GM12878 (cell line): ENCODE data around the gene RNU11. TPM values are rescaled to one million over a fixed set of nuclear protein-coding genes. Genes with fewer than 3 reads are reported as not detected.

Experiments used
- ASH2L ChIP-seq: fragments of 300-600, 200-600 bp; sonication (generic); IDR thresholded peaks from 2 replicates; pipeline ENCODE4 v1.6.1; 2017; ENCODE audit warnings: low read depth, mild to moderate bottlenecking, borderline replicate concordance
- ATF3 ChIP-seq: IDR thresholded peaks from 2 replicates; pipeline ENCODE4 v1.6.1; 2011; ENCODE audit warnings: low read depth, mild to moderate bottlenecking, low read length, moderate library complexity, borderline replicate concordance; ENCODE audit errors: extremely low read depth
- BHLHE40 ChIP-seq, 2 experiments: fragments of 450-650 bp in 1 of 2; IDR thresholded peaks; 2 replicates each; pipeline ENCODE4 v1.6.1; 2011 to 2017; ENCODE audit warnings: low read depth in 2 of 2, borderline replicate concordance in 1 of 2, improper control_type of control experiment in 1 of 2, low read length in 1 of 2, mild to moderate bottlenecking in 1 of 2
- CBFB ChIP-seq: IDR thresholded peaks from 2 replicates; pipeline ENCODE4 v1.6.1; 2016; ENCODE audit warnings: antibody characterized with exemption, low read depth
- CBX3 ChIP-seq: fragments of 200-600 bp; sonication (generic); IDR thresholded peaks from 2 replicates; pipeline ENCODE4 v1.6.1; 2016; ENCODE audit warnings: low read depth, borderline replicate concordance
- CREB1 ChIP-seq: IDR thresholded peaks from 2 replicates; pipeline ENCODE4 v1.6.1; 2012; ENCODE audit warnings: low read depth, mild to moderate bottlenecking, inconsistent platforms
- ELK1 ChIP-seq: IDR thresholded peaks from 2 replicates; pipeline ENCODE4 v1.6.1; 2012; ENCODE audit warnings: low read depth, low read length, improper control_type of control experiment
- ESRRA ChIP-seq: IDR thresholded peaks from 2 replicates; pipeline ENCODE4 v1.6.1; 2012; ENCODE audit warnings: mild to moderate bottlenecking, low read length, improper control_type of control experiment
- HDAC6 ChIP-seq: fragments of 200-600 bp; sonication (generic); IDR thresholded peaks from one replicate; pipeline ENCODE4 v1.8.0; 2017; ENCODE audit warnings: antibody characterized with exemption; ENCODE audit not compliant: unreplicated experiment
- IRF3 ChIP-seq: fragments of 450-650 bp; IDR thresholded peaks from 2 replicates; pipeline ENCODE4 v1.6.1; 2014; ENCODE audit warnings: mild to moderate bottlenecking
- LARP7 ChIP-seq: fragments of 450-650 bp; IDR thresholded peaks from 2 replicates; pipeline ENCODE4 v1.6.1; 2017; ENCODE audit warnings: mild to moderate bottlenecking
- MEF2B ChIP-seq: fragments of 450-650 bp; IDR thresholded peaks from 2 replicates; pipeline ENCODE4 v1.6.1; 2018; ENCODE audit warnings: mild to moderate bottlenecking, moderate library complexity; ENCODE audit not compliant: partially characterized antibody, poor library complexity, severe bottlenecking
- MLLT1 ChIP-seq: fragments of 450-650 bp; IDR thresholded peaks from 2 replicates; pipeline ENCODE4 v1.6.1; 2016; ENCODE audit warnings: mild to moderate bottlenecking
- MXI1 ChIP-seq: fragments of 150-350 bp; IDR thresholded peaks from 2 replicates; pipeline ENCODE4 v1.6.1; 2011; ENCODE audit warnings: low read depth, mild to moderate bottlenecking, inconsistent platforms, low read length, improper control_type of control experiment
- PAX5 ChIP-seq: IDR thresholded peaks from 2 replicates; pipeline ENCODE4 v1.6.1; 2011; ENCODE audit warnings: low read depth, low read length, borderline replicate concordance
- PBX3 ChIP-seq: IDR thresholded peaks from 2 replicates; pipeline ENCODE4 v1.6.1; 2011; ENCODE audit warnings: mild to moderate bottlenecking, low read depth, low read length, moderate library complexity; ENCODE audit not compliant: insufficient replicate concordance
- POLR2AphosphoS2 ChIP-seq: IDR thresholded peaks from 2 replicates; pipeline ENCODE4 v1.6.1; 2011; ENCODE audit warnings: low read depth, mild to moderate bottlenecking, low read length, improper control_type of control experiment, moderate library complexity
- SIN3A ChIP-seq: IDR thresholded peaks from 2 replicates; pipeline ENCODE4 v1.6.1; 2012; ENCODE audit warnings: low read depth, low read length, improper control_type of control experiment
- SMAD1 ChIP-seq: fragments of 450-650 bp; IDR thresholded peaks from 2 replicates; pipeline ENCODE4 v1.6.1; 2018; ENCODE audit warnings: mild to moderate bottlenecking, low read depth; ENCODE audit not compliant: partially characterized antibody
- SUZ12 ChIP-seq: fragments of 200-600 bp; sonication (generic); IDR thresholded peaks from one replicate; pipeline ENCODE4 v1.6.1; 2018; ENCODE audit warnings: antibody characterized with exemption, mild to moderate bottlenecking; ENCODE audit not compliant: unreplicated experiment
- TCF3 ChIP-seq: IDR thresholded peaks from 2 replicates; pipeline ENCODE4 v1.6.1; 2012; ENCODE audit warnings: low read depth, mild to moderate bottlenecking, low read length, borderline replicate concordance; ENCODE audit not compliant: insufficient read depth
- ZBTB33 ChIP-seq: fragments of 450-650 bp; IDR thresholded peaks from 2 replicates; pipeline ENCODE4 v1.6.1; 2017; ENCODE audit warnings: mild to moderate bottlenecking
- ZNF217 ChIP-seq: fragments of 450-650 bp; IDR thresholded peaks from 2 replicates; pipeline ENCODE4 v1.6.1; 2017; ENCODE audit warnings: antibody characterized with exemption, mild to moderate bottlenecking
- polyA plus RNA-seq, 11 experiments: library from polyadenylated mRNA; depleted of rRNA in 4 of 11; unstranded in 6 of 11; stranded (reverse) in 5 of 11; fragments of >200 nt; fragmentation: Nextera tagmentation in 4 of 11; fragmentation: Illumina TruSeq in 1 of 11; extraction: Ambion mirVana in 4 of 11; extraction: Trizol in 1 of 11; gene quantifications; 1 replicate in 1 of 11; 2 replicates in 10 of 11; pipeline versions ENCODE4 v1.2.1 to v1.2.3, GENCODE V29; 2011 to 2016; ENCODE audit warnings: inconsistent platforms in 2 of 11, missing spikeins in 2 of 11, low read depth in 1 of 11
- total RNA-seq, 4 experiments: library from RNA; depleted of rRNA in 3 of 4; stranded (reverse); fragments of >200 nt in 3 of 4; fragmentation: Illumina TruSeq in 1 of 4; extraction: Trizol in 1 of 4; gene quantifications; 2 replicates each; pipeline versions ENCODE4 v1.2.1 to v1.2.3, GENCODE V29; 2013 to 2021

Gene RNU11
- total and polyA plus RNA-seq, 10 of the 15 experiments (the other 5 are each of a cell fraction or from before 2014, with no cell fraction given), result under 0.01 TPM; not detected in 9

- TF ChIP-seq PBX3, result no peak
- TF ChIP-seq TCF3, result no peak
- TF ChIP-seq BHLHE40 (IDR thresholded peaks at IDR 0.05; ENCODE audit: borderline replicate concordance in 1 of 2, low read depth in 2 of 2, low read length in 1 of 2), result no peak
- no peak for TF ChIP-seq MXI1
- 0 out of 2 replicates have a peak, but pooled peaks have one; percentile 4 for TF ChIP-seq CREB1
- no peak for TF ChIP-seq ZNF217
- TF ChIP-seq MEF2B, result no peak
- no peak for TF ChIP-seq SUZ12
- no peak for TF ChIP-seq CBX3
- TF ChIP-seq ESRRA, result no peak
- TF ChIP-seq ZBTB33, result no peak
- no peak for TF ChIP-seq HDAC6
- TF ChIP-seq MLLT1, result no peak; the same call in 1 of the 2 replicates
- no peak for TF ChIP-seq CBFB
- TF ChIP-seq POLR2AphosphoS2, result no peak
- no peak for TF ChIP-seq SMAD1
- TF ChIP-seq ASH2L, result no peak
- TF ChIP-seq IRF3, result no peak
- TF ChIP-seq PAX5, result no peak
- no peak for TF ChIP-seq ATF3
- no peak for TF ChIP-seq LARP7
- peak; percentile 29; the same call in 1 of the 2 replicates for TF ChIP-seq SIN3A
- TF ChIP-seq ELK1, result peak; percentile 73; the same call in 1 of the 2 replicates
These were observed 20.0 kb downstream of the RNU11 start, which contains the start of gene GMEB1 (continued) for GRCh38 chr1:28668191-28668955.
